Kidney tubule cell (primary cell): ENCODE results near the gene MOGAT2.
"Not testable (repeated sequence)": the region's sequence is repeated elsewhere in the genome, so short reads cannot be mapped to it uniquely, and the experiment has no call there.

ENCODE experiments used
- DNase-seq: peaks from one replicate; pipeline ENCODE4 v3.0.0-alpha.2; 2018; ENCODE audit warnings: low spot score

Gene MOGAT2

DNA sequence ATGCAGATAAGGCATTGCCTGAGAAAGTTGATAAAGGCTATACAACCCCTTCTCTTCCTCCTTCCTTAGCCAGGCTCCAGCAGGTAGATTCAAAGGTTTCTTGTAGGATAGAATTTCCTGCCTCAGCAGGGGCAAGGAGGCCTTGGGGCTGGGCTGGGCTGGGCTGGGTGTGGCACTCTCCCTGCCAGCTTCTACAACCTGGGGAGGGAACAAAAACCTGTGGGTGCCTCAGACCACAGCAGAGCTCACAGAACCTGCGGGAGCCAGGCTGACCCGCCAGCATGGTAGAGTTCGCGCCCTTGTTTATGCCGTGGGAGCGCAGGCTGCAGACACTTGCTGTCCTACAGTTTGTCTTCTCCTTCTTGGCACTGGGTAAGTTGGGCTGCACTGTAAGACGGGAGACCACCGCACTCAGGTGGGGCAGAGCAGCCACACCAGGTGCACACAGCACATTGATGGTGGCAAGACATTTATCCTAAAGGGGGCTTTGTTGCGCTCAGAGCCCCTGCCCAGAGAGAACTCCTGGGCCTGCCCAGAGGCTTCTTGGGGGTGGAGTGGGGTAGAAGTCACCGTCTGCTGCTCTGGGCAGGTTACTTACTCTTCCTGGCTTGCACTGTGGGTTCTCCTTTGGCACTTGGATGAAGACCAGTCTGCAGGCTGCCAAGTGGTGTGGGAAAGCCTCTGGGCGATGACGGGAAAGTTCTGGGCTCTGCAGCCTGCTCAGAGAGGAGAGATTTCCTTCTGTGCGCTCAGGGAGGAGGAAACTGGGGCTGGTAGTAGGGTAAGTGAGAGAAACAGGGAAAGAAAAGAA is at the start of gene MOGAT2:
TSS of gene MOGAT2 (plus strand) at position 231 of the 811 bp plus-strand sequence. CDS start at position 282, 51 bp downstream.
- DNase-seq = no peak

DNA sequence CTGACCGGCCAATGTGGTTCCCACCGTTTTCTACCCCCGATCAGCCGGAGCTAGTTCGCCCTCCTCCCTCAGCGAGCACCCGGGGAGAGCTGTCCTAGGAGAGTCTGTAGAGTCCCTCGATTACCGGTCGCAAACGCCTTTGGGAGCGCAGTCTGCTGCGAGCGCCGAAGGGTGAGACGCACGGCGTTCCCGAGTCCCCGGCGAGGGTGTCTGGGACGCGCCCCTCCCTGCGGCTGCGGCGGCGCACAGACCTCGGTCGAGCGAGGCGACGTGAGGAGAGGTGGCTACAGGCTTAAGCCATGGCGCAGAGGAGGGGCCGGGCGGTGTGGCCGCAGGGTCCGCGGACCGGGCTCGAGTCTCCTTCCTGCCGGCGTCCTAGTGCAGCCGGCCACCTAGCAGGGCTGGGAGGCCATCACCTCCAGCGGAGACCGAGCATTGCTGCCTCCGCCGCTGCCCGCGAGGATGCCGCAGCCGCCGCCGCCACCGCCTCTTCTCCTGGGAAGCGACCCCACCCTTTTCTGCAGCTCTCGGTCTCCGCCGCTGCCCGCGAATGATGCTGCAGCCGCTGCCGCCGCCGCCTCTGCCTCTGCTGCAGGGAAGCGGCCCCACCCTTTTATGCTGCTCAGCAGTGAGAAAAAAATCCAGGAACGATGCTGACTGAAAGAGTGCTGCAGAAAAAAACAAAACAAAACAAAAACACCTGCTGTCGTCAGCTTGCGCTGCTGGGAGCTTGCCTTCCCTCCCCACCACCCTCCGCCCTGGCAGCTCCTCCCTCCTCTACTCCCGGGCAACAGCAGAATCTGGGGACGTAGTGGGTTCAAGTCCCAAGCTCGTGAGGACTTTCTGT is 49.0 kb upstream of the MOGAT2 start, which contains the start of gene MAP6:
TSS of gene MAP6 (minus strand) at position 588 of the 847 bp plus-strand sequence. CDS start 669 bp downstream, outside the sequence.
- peak; percentile 16 for DNase-seq

DNA sequence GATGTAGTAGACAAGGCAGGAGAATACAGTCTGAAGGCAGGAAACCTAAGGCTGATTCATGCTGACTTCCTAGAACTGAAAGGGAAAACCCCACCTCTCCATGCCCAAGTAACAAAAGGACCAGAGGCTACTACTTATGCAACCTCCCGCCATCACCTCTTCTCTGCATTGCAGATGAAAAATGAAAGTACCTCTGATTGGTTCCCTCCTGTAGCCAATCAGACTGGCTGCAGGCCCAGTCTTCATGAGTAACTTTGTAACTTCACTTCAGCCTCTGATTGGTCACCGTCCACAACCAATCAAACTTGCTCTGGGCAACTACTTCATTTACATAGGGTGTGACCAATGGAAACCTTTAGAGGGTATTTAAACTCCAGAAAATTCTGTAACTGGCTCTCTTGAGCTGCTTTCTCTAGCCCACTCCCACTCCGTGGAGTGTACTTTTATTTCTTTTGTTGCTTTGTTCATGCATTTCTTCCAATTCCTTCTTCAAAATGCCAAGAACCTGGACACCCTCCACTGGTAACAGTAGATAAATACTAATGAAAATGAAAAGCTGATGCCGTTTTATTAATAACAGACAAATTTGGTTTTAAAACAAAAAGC is 43.6 kb upstream of the MOGAT2 start:
- peak; percentile 86 for DNase-seq

DNA sequence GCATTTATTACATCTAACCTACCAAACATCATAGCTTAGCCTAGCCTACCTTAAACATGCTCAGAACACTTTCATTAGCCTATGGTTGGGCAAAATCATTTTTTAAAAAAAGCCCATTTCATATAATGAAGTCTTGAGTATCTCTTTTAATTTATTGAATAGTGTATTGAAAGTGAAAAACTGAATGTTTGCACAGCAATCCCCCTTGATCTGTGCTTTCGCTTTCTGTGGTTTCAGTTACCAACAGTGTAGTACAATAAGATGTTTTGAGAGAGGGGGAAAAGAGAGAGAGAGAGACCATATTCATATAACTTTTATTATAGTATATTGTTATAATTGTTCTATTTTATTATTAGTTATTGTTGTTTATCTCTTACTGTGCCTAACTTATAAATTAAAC is 40.4 kb upstream of the MOGAT2 start:
- DNase-seq = no peak

DNA sequence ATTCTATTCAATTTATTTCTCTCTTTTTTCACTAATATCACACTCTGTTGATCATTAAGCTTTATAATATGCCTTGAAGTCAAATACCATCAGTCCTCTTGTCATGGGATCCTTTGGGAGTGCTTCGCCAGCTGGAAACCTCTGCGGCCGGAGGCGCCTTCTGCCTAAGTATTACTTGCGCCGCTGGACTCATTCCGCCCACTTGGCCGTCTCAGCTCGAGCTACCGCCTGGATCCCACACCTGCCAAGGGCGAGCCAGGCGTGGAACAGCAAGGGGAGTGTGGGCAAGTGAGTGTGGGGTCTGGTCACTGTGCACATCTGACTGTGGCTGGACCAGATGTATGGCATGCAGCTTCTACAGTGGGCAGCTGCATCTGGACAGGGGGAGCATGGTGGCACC is 39.7 kb upstream of the MOGAT2 start:
- DNase-seq = no peak

DNA sequence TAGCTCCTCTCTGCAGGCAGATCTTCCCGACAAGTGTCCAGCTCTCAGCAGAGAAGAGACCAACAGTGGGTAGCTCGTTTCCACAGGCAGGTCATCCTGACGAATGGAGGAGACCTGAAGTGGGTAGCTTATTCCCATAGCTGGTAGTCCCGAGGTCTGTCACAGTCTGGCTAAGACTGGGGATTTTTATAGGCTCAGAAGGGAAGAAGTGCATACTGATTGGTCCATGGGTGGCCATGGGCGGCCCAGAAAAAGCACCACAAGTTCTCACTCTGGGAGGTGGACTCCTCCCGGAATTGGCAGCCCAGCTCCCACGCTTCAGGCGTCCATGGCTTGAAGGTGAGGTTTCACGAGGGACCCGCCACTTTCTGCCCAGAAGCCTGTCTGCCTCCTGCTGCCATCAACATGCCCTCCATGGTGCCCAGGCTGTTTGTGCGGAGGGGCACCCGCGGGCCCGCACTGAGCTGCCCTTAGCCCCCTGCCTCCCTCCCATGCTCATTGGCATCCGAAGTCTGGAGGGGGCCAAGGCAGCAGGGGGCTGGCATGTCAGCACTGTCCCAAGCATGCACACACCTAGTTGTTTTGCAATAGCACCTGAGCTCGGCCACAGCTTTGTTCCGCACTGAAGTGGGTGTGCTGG is 38.9 kb upstream of the MOGAT2 start:
- DNase-seq = no peak

DNA sequence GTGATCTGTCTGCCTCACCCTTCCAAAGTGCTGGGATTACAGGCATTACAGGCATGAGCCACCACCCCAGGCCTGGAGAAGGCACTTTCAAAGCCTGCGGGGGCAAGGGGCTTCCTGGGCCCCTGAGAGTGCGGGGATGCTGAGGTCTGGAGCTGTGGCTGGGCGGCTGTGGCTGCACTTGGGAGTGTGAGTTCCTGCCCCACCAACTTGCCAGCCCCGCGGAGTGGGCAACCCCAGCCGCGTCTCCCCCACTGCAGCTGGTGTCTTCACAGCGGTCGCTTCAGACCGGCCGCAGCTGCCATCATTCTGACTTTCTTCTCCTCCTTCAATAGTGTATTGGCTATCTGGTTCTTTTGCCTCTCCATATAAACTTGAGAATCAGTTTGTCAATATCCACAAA is 38.1 kb upstream of the MOGAT2 start:
- no peak for DNase-seq

DNA sequence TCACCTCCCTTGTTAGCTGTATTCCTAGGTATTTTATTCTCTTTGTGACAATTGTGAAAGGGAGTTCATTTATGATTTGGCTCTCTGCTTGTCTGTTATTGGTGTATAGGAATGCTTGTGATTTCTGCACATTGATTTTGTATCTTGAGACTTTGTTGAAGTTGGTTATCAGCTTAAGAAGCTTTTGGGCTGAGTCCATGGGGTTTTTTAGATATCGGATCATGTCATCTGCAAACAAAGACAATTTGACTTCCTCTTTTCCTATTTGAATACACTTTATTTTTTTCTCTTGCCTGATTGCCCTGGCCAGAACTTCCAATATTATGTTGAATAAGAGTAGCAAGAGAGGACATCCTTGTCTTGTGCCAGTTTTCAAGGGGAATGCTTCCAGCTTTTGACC is 33.8 kb upstream of the MOGAT2 start:
- not testable (repeated sequence) for DNase-seq

DNA sequence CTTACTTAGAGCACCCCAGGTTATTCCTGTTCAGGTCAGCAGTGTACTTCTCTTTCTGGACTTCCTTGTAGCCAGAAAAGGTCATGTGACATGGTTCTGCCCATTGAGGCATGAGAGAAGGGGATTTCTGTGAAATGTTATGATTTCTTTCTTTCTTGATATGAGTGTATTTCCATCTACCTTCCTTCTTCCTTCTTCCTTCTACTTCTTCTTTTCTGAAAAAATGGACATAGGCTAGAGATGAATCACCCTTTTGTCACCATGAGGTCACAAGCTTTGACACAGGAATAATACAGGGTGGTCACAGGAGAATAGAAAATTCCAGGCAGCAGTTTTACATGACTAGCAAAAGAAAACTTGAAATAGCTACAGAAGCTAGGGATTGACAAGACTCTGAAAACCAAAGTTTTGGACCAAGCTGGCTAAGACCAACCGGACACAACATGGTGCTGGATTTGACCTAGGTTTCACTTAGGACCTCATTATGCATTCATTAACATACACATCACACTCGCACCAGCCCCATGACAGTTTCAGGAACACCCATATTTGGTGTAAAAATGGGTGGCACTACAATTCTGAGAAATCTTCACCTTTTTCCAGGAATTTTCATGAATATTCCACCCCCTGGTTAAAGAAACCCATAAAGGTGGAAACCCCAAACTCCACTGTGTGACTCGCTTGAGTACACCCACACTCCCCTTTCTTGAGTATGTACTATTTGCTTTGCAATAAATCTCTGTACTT is 27.6 kb upstream of the MOGAT2 start:
- DNase-seq = peak; percentile 87

DNA sequence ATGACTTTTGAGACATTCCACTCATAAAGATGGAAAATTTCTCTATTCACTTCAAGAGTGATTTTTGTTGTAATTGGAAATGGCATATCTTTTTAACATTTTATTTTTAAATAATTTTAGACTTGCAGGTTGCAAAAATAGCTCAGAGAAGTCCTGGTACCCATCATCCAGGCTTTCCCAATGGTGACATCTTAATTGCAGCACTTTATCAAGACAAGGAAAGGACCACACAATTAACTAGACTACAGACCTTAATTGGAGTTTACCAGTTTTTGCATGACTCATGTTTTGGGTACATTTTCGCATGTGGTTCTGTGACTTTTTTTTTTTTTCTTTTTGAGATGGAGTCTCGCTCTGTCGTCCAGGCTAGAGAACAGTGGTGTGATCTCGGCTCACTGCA is 25.8 kb upstream of the MOGAT2 start:
- no peak for DNase-seq

DNA sequence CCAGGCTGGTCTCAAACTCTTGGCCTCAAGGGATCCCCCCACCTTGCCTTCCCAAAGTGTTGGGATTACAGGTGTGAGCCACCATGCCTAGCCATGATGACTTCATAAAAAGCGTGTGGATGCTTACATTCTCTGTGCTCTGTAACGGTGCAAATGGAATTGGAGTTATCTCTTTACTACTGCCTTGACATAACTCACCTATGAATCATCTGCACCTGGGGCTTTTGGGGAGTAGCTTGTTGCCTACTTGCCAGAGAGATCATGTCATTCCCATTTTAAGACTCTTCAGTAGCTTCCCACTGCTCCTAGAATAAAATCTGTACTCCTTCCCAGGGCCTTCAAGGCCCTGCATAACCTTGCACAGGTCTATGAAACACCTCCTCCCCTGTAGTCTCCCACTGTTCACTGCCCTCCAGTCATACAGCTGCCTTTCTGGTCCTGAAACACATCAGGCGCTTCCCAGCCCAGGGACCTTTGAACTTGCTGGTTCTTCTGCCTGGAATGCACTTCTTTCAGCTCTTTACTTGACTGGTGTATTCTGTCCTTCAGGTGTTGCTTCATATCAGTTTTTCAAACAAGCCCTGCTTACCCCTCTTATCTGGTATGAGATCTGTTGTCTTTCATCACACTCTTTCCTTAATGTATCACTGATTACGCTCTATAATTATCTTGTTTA is 19.6 kb upstream of the MOGAT2 start:
- DNase-seq = peak; percentile 65

DNA sequence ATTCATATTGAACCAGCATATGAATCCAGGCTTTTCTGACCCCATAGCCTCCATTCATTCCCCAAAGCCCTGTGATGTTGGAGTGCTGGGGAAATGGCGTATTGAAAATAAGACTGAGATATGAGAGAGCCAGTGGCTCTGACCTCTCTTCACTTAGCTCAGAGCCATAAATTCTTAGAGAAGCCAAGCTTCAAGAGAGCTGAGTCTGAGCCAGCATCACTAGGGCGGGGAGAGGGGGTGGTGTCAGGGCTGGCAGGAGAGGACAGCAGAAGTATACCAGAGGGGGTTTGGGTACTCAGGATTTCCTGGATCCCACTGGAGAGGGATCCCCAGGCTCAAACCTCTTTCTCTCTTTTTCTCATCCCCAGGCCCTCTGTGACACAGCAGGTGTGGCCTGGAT is 16.7 kb upstream of the MOGAT2 start:
- no peak for DNase-seq

DNA sequence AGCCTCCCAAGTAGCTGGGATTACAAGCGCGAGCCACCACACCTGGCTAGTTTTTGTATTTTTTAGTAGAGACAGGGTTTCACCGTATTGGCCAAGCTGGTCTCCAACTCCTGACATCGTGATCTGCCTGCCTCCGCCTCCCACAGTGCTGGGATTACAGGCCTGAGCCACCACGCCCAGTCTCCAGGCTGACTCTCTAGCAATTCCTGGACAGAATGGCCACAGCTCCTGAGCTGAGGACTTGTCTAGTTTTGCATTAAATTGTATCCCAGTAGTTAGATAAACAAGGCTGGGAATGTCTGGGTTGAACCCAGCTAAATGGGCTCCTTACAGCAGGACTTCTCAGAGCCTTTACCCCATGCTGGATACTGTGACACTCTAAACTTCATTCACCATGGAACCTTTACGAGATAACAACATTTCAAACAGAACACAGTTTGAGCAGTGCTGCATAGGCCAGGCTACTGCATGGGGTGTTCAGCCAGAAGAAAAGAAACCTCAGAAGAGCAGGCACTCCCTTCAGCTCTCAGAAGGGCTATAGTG is 13.9 kb upstream of the MOGAT2 start:
- DNase-seq = no peak

DNA sequence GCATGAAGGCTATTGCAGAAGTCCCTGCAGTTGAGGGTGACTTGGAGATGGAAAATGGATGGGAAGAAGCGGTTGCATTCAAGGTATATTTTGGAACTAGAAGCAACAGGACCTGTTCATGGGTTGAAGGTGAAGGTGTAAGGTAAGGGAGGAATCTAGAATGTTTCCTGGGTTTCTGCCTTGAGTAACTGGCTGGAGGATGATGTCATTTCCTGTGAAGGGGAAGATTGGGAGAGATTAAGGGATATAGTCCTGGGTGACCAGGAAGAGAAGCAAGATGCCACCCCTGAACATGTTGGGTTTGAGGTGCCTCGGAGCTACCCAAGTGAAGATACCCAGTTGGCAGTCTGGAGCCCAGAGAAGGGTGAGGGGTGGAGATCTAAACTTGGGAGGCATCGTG is 12.1 kb upstream of the MOGAT2 start:
- DNase-seq = peak; percentile 36

DNA sequence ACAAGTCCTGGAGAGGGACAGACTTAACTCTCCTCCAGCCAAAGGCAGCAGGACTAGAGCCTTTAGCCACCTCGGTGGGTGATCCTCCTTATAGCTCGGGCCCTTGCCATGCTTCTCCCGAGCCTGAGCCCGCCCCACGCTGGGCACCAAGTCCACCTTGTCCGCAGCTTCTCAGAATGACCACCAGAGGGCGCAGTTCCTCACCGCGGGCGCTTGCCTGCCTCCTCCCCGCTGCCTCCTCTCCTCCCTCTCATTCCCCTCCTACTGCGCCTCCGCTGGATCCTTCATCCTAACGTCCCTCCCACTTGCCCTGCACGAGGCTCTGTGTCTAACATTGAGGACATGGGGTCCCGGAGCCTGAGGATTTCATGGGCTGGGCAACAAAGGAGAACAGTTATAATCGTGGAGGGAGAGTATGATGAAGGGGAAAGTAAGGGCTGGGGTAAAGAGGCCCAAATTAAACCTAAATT is 11.3 kb upstream of the MOGAT2 start:
- DNase-seq = peak; percentile 74

DNA sequence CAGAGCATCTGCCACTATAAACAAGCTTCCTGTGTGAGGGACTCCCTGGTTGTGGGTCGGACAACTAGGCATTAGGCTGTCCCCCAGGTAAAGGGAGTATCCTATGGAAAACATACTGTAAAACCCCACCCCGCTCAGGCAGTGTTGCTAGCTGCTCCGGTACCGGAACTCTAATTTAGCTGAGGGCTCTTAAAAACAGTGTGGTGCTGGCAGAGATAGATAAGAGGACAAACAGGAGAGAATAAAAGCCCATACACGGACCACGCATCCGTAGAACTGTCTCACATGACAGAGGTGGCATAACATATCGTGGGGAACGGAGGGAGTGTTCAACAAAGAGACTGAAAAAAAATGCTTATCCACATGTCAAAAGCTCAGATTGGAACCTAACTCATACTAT is 3.4 kb upstream of the MOGAT2 start:
- no peak for DNase-seq

DNA sequence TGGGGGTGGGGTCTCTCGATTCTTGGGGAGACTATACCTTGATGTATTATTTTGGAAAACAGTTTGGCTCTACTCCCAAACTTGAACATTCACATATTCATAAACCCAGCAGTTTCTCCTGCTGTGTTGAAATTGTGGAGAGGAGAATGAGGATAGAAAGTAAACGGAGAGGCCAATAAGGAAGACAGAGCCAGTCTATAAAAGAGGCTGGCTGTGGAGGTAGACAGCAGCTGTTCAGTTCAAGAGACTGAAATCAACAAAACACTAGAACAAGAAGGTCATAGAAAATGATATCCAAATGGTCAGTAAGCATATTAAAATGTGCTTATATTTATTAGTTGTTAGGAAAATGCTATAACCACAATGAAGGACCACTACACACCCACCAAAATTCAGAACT is 1.9 kb upstream of the MOGAT2 start:
- DNase-seq = no peak

DNA sequence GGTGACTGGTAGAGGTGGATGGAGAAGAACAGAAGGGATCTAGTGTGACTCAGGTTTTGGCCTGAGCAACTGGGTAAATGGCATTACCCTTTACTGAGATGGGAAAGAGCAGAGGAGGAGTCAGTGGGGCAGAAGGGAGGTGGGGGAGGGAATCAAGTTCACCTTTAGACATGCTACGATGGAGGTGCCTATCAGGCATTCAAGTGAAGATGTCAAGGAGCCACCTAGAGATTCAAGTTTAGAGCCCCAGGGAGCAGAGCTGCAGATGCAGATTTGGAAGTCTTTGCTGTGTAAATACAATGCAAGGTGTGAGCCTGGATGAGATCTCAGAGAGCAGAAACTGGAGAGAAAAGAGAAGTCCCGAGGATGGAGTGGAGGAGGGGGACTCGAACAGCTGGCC is 979 bp upstream of the MOGAT2 start:
- DNase-seq = no peak

DNA sequence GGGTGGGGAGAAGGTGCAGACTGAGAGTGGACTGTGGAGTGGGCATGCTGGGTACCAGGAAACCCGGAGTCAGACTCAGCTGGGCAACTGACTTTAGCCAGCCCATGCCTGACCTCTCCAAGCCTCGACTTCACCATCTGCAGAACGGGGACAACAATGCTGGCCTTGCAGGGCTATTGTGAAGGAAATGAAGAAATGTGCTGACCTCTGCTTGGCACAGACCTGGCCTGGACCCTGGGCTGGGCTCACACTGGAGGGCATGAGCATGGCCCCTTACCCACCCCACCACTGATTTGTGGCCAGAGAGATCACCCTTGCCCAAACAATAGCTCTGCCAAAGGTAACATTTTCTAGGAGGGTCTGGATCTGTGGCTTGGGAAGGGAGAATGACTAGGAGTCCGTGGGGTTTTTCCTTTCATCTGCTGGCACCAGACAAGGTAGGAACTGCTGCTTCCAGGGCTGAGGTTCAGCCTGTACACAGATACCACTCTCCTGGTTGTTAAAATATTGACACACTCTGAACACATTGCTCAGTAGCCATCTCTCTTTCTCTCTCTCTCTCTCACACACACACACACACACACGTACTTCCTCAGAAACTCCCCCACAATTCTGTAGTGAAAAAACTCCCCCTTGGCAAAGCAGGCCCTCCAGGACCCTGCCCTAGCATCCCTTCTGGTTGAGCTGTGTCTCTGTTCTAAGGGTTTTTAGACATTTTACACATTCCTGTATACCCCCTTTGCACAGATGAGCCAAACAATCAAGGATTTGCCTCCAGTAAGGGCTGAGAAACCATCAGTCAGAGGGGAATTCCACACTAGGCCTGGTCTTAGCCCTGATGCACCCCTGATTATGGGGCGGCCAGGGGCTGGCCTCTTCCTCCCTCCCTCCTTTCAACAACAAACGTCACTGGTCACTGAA is 1.0 kb downstream of the MOGAT2 start:
- DNase-seq = no peak
